T47D (cell line): Measurements from ENCODE around the gene B3GALT4.

Experiments used
- DNase-seq, 2 experiments: peaks; one replicate each; pipeline versions ENCODE4 v3.0.0 to v3.0.0-alpha.2; 2011 to 2012; ENCODE audit warnings: low read depth in 1 of 2, low spot score in 1 of 2
- JUND ChIP-seq: IDR thresholded peaks from 2 replicates; pipeline ENCODE4 v1.6.1; 2012; ENCODE audit warnings: low read depth
- in situ Hi-C: cut with HindIII; loops from 2 replicates; pipeline ENCODE4 v1.10.0; 2016; ENCODE audit warnings: low sequenced_read_pairs, low pct_unique_long_range_greater_than_20kb

B3GALT4 gene

GRCh38 chr6:33318426-33319073, 41.6 kb downstream of the B3GALT4 start:
- TF ChIP-seq JUND, result no peak
- DNase-seq, result no peak
- in situ Hi-C loops, result no loop called here

DNA sequence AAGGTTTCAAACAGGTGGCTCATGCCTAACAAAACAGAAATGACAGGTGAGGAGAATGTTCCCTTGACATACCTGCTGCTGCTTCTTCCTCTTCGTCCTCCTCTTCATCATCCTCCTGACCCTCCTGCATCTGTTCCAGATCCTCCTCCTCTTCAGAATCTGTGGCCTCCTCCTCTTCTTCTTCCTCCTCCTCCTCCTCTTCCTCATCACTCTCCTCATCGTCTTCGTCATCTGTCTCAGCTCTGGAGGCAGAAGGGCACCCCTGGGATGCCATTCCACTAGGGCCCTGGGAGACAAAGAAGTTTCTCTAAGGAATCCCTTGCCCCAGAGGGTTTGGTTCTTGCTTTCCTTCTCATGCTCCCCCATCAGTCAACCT, 43.0 kb downstream of the B3GALT4 start:
- no peak for DNase-seq
- in situ Hi-C loops, result no loop called here
- TF ChIP-seq JUND, result no peak

GRCh38 chr6:33320315-33321181, 43.6 kb downstream of the B3GALT4 start:
- in situ Hi-C loops, result no loop called here
- no peak for TF ChIP-seq JUND
- DNase-seq, result no peak

DNA sequence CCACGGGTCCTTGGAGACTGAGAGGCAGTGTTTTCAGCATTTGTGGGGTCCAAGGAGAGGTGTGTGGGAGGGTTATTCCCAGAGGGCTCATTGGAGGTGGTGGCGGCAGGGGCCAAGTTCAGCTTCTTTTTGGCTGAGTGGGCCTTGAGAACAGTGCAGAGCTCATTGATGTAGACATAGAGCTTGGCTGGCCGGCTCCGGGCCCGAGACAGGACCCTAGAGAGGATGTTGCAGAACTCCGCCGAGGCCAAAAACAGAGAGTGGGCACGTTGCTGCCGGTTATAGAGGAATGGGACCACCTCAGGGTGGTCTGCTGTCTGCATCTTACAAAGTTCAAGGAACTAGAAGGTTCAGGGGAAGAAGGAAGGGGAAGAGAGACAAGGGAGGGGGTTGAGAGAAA, 44.3 kb downstream of the B3GALT4 start:
- no peak for TF ChIP-seq JUND
- in situ Hi-C loops, result no loop called here
- no peak for DNase-seq

DNA sequence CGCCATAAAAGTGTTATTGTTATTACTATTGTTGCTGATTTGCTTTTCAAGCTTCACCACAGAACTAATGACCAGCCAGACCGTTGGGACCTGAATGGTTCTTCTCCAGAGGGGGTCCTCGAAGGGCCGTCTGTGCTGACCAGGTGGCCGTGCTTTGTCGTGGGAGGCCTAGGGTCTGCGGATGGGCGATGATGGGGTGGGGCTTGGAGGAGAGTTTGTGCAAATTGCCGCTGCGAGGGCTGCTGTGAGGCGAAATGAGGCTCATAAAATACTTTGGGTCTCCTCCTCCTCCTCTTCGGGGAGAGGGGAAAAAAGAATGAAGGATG, 46.7 kb downstream of the B3GALT4 start:
- in situ Hi-C loops, result no loop called here
- TF ChIP-seq JUND, result no peak
- DNase-seq, result no peak

DNA sequence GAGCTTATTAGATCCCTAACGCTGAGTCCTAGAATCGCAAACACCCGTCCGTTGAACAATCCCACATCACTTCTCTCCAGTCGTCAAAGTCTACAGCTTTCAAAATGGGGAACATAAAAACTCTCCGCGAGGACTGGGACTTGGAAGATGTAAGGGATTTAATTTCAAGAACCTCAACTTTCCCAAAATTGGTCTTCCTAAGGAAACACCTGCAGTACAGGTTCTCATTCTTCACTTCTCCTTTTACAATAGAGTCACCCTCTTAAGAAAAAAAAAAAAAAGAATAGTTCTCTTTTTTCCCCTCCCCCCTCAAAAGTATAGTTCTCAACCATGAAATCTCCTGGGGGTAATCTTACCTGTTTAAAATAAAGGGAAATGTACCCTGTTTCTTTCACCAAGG, 47.2 kb downstream of the B3GALT4 start:
- no peak for DNase-seq
- in situ Hi-C loops, result no loop called here
- no peak for TF ChIP-seq JUND
